Neural progenitor cell (in vitro differentiated cells): ENCODE data around the gene NBEA. TPM values are rescaled to one million over a fixed set of nuclear protein-coding genes. Genes with fewer than 3 reads are reported as not detected.
A peak's percentile ranks its signal among the peaks of the same experiment; 100 is the strongest.

ENCODE experiments used
- DNase-seq: peaks from one replicate; pipeline ENCODE4 v3.0.0-alpha.2; 2016; ENCODE audit warnings: low spot score
- H2AFZ ChIP-seq: fragments of 200-600 bp; sonication (generic); replicated peaks from 2 replicates; pipeline ENCODE4 v1.6.1; 2016; ENCODE audit warnings: antibody characterized with exemption
- H3F3A ChIP-seq: fragments of 200-600 bp; sonication (generic); 2 replicates; pipeline ENCODE4 v1.6.1; 2016; ENCODE audit warnings: antibody characterized with exemption, low read depth
- H3K27ac ChIP-seq: fragments of 200-600 bp; sonication (generic); 2 replicates; pipeline ENCODE4 v1.5.1; 2016; ENCODE audit warnings: mild to moderate bottlenecking
- H3K27me3 ChIP-seq: fragments of 200-600 bp; sonication (generic); 2 replicates; pipeline ENCODE4 v1.6.1; 2016; ENCODE audit warnings: mild to moderate bottlenecking, moderate library complexity
- H3K36me3 ChIP-seq: fragments of 200-600 bp; sonication (generic); 2 replicates; pipeline ENCODE4 v1.5.1; 2016
- H3K4me1 ChIP-seq: fragments of 200-600 bp; sonication (generic); 2 replicates; pipeline ENCODE4 v1.6.1; 2016; ENCODE audit warnings: mixed run types
- H3K4me2 ChIP-seq: fragments of 200-600 bp; sonication (generic); 2 replicates; pipeline ENCODE4 v1.6.1; 2016
- H3K4me3 ChIP-seq: fragments of 200-600 bp; sonication (generic); 2 replicates; pipeline ENCODE4 v1.5.1; 2016
- H3K79me2 ChIP-seq: fragments of 200-600 bp; sonication (generic); 2 replicates; pipeline ENCODE4 v1.6.1; 2016; ENCODE audit warnings: low read depth
- H3K9ac ChIP-seq: fragments of 200-600 bp; sonication (generic); 2 replicates; pipeline ENCODE4 v1.6.1; 2016
- H3K9me3 ChIP-seq: fragments of 200-600 bp; sonication (generic); 2 replicates; pipeline ENCODE4 v1.5.1; 2016; ENCODE audit warnings: low read depth
- H4K20me1 ChIP-seq: fragments of 200-600 bp; sonication (generic); 2 replicates; pipeline ENCODE4 v1.6.1; 2016; ENCODE audit warnings: low read depth
- H3K27ac Mint-ChIP-seq: 3 replicates; pipeline ENCODE4 v1.8.0; 2021; ENCODE audit warnings: mixed read lengths
- H3K27me3 Mint-ChIP-seq: 2 replicates; pipeline ENCODE4 v1.8.0; 2022; ENCODE audit warnings: low read depth, mild to moderate bottlenecking, inconsistent platforms, moderate library complexity, mixed read lengths; ENCODE audit not compliant: insufficient read depth
- H3K36me3 Mint-ChIP-seq: 3 replicates; pipeline ENCODE4 v1.8.0; 2021; ENCODE audit warnings: mixed read lengths
- H3K4me1 Mint-ChIP-seq: 3 replicates; pipeline ENCODE4 v1.8.0; 2021; ENCODE audit warnings: mixed read lengths
- H3K4me3 Mint-ChIP-seq: 3 replicates; pipeline ENCODE4 v1.8.0; 2021; ENCODE audit warnings: mild to moderate bottlenecking, moderate library complexity, mixed read lengths
- H3K9me3 Mint-ChIP-seq: 3 replicates; pipeline ENCODE4 v1.8.0; 2020; ENCODE audit warnings: mixed read lengths
- EZH2 ChIP-seq: fragments of 200-600 bp; sonication (generic); IDR thresholded peaks from 2 replicates; pipeline ENCODE4 v1.6.1; 2017; ENCODE audit warnings: antibody characterized with exemption, mild to moderate bottlenecking, moderate library complexity
- EZH2phosphoT487 ChIP-seq: fragments of 200-600 bp; sonication (generic); IDR thresholded peaks from 2 replicates; pipeline ENCODE4 v1.6.1; 2017; ENCODE audit warnings: antibody characterized with exemption
- total RNA-seq: library from RNA; depleted of rRNA; stranded (reverse); fragments of >200 nt; gene quantifications from 2 replicates; pipeline ENCODE4 v1.2.3, GENCODE V29; 2015; ENCODE audit warnings: low replicate concordance
- TF ChIP-seq, protein P1 (sequence below): fragments of 200-600 bp; sonication (generic); IDR thresholded peaks from 2 replicates; pipeline ENCODE4 v1.5.1; 2017; ENCODE audit warnings: antibody characterized with exemption, mild to moderate bottlenecking

NBEA gene
- total RNA-seq, 1 donor from 2014 or later: 31.0 TPM

DNA sequence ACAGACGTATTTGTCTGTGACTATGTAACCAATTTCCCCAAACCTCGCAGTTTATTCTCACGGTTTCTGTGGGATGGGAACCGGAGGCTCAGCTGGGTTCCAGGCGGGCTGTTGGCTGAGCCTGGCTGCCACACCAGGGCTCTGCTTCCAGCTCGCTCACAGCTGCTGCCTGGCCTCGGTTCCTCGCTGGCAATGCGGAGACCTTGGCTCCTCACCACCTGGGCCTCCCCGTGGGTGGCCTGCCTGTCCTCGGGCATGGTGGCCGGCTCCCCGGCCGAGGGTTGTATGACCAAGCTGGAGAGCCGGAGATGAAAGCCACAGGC is 753.3 kb downstream of the NBEA start:
- H3F3A ChIP-seq: no peaks in the 10 kb centered on the region
- Mint-ChIP-seq H3K9me3 (no peaks in the 10 kb centered on the region), H3K27ac (no peak overlapping the region), H3K36me3 (no peaks in the 10 kb centered on the region), H3K4me1 (peaks cover 25% of the 10 kb centered on the region), H3K27me3 (peaks cover 5% of the 10 kb centered on the region), H3K4me3 (no peak overlapping the region)
- no peak overlapping the region for H3K4me2 ChIP-seq
- H3K4me1 ChIP-seq: peaks cover 8% of the 10 kb centered on the region
- H3K36me3 ChIP-seq: no peaks in the 10 kb centered on the region
- H3K9me3 ChIP-seq: no peaks in the 10 kb centered on the region
- no peak for DNase-seq
- H2AFZ ChIP-seq: no peak overlapping the region
- no peak overlapping the region for H3K4me3 ChIP-seq
- TF ChIP-seq EZH2phosphoT487 (no peak), EZH2 (no peak)
- TF ChIP-seq, protein P1, sequence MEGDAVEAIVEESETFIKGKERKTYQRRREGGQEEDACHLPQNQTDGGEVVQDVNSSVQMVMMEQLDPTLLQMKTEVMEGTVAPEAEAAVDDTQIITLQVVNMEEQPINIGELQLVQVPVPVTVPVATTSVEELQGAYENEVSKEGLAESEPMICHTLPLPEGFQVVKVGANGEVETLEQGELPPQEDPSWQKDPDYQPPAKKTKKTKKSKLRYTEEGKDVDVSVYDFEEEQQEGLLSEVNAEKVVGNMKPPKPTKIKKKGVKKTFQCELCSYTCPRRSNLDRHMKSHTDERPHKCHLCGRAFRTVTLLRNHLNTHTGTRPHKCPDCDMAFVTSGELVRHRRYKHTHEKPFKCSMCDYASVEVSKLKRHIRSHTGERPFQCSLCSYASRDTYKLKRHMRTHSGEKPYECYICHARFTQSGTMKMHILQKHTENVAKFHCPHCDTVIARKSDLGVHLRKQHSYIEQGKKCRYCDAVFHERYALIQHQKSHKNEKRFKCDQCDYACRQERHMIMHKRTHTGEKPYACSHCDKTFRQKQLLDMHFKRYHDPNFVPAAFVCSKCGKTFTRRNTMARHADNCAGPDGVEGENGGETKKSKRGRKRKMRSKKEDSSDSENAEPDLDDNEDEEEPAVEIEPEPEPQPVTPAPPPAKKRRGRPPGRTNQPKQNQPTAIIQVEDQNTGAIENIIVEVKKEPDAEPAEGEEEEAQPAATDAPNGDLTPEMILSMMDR: no peak
- no peak overlapping the region for H3K27ac ChIP-seq
- H4K20me1 ChIP-seq: no peaks in the 10 kb centered on the region
- no peaks in the 10 kb centered on the region for H3K27me3 ChIP-seq
- H3K79me2 ChIP-seq: no peaks in the 10 kb centered on the region
- H3K9ac ChIP-seq: no peak overlapping the region

DNA sequence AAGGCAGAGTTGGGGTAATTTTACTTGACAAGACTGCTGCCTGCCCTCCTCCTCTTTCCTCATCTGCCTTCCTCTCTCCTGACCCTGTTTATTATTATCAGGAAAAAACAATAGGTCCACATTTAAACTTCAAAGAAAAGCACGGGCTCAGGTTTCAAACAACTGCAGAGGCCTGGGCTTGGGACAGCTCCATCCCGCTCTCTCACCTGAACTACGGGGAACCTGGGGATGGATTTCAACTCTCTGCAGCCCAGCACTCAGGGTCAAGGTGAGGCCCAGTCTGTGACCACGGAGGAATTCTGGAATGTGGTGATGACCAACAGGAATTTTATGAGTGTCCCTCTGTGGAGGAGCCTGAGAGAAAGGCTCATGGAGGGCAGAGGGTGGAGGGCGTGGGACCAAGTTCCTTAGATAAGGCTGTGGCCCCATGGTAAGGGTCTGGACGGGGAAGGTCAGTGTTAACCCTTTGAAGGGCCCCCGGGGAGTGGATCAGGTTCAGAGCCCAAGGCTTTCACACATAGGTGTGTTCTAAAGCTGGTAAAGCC is 755.2 kb downstream of the NBEA start:
- H3K4me3 Mint-ChIP-seq: no peak overlapping the region
- no peaks in the 10 kb centered on the region for H3K36me3 Mint-ChIP-seq
- H3K4me1 Mint-ChIP-seq: peaks cover 27% of the 10 kb centered on the region
- H3K27ac Mint-ChIP-seq: no peak overlapping the region
- peaks cover 3% of the 10 kb centered on the region for H3K27me3 Mint-ChIP-seq
- DNase-seq: no peak
- Histone ChIP-seq H3F3A (no peaks in the 10 kb centered on the region), H3K9me3 (no peaks in the 10 kb centered on the region), H3K9ac (no peak overlapping the region), H3K4me2 (peak overlapping the region; percentile 4), H3K36me3 (no peaks in the 10 kb centered on the region), H4K20me1 (no peaks in the 10 kb centered on the region), H2AFZ (no peak overlapping the region), H3K4me1 (peaks cover 8% of the 10 kb centered on the region), H3K27ac (no peak overlapping the region), H3K27me3 (no peaks in the 10 kb centered on the region), H3K4me3 (no peak overlapping the region), H3K79me2 (no peaks in the 10 kb centered on the region)
- TF ChIP-seq EZH2 (no peak), EZH2phosphoT487 (no peak)
- TF ChIP-seq, protein P1: no peak
- no peaks in the 10 kb centered on the region for H3K9me3 Mint-ChIP-seq

DNA sequence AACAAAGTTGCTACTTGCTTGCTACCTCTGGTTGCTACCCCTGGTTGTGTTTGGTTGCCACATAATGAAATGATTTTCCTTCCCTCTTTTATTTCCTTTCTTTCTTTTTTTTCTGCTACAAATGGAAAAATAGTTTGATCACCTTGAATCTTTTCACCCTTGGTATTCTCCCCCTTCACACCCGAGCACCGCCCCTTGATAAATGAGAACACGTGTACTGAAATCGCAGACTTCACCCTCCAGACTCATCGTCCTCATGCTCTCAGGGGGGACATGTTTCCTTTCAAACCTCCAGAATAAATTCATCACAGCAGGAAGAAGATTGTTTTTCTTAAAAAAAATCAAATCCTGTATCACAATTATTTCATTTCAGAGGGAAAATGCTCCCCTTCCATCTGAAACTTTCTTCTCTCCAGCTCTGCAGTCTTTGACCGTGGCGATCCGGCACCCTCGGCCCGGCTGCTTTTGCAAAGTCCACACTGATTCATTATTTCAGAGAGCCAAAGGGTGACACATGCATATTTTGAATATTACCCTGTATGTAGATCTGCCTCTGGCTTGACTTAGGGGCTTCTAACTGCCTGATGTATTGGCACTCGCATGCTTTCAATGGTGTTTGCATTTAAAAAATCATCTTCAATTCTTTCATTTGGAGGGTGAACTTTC is 757.0 kb downstream of the NBEA start:
- H3F3A ChIP-seq: no peaks in the 10 kb centered on the region
- peaks cover 27% of the 10 kb centered on the region for H3K4me1 Mint-ChIP-seq
- H3K36me3 ChIP-seq: no peaks in the 10 kb centered on the region
- no peak overlapping the region for H2AFZ ChIP-seq
- no peaks in the 10 kb centered on the region for H3K9me3 ChIP-seq
- H3K27ac ChIP-seq: no peak overlapping the region
- no peak overlapping the region for H3K4me2 ChIP-seq
- TF ChIP-seq EZH2 (no peak), EZH2phosphoT487 (no peak)
- TF ChIP-seq, protein P1: no peak
- no peak overlapping the region for H3K27ac Mint-ChIP-seq
- DNase-seq: no peak
- no peaks in the 10 kb centered on the region for H3K36me3 Mint-ChIP-seq
- H3K4me3 ChIP-seq: no peak overlapping the region
- no peak overlapping the region for H3K9ac ChIP-seq
- H3K27me3 Mint-ChIP-seq: peaks cover 3% of the 10 kb centered on the region
- no peaks in the 10 kb centered on the region for H3K9me3 Mint-ChIP-seq
- H3K27me3 ChIP-seq: no peaks in the 10 kb centered on the region
- H4K20me1 ChIP-seq: no peaks in the 10 kb centered on the region
- no peaks in the 10 kb centered on the region for H3K79me2 ChIP-seq
- peaks cover 8% of the 10 kb centered on the region for H3K4me1 ChIP-seq
- no peak overlapping the region for H3K4me3 Mint-ChIP-seq
